Keratinocyte (primary cell): ENCODE data around the gene PEPD. TPM values are rescaled to one million over a fixed set of nuclear protein-coding genes. Genes with fewer than 3 reads are reported as not detected.

Source experiments
- DNase-seq: peaks from one replicate; pipeline ENCODE4 v3.0.0-alpha.2; 2011; ENCODE audit warnings: low read depth, missing footprints, low spot score
- FAIRE-seq: peaks from 2 replicates; lab custom pipeline; 2011; peaks lifted over from hg19 to GRCh38; lab: Jason Lieb, UNC
- H2AFZ ChIP-seq: 2 replicates; pipeline ENCODE4 v1.6.0; 2012; ENCODE audit warnings: low read length, control low read depth, inconsistent platforms; ENCODE audit not compliant: control insufficient read depth
- H3K27ac ChIP-seq: 2 replicates; pipeline ENCODE4 v1.5.1; 2011; ENCODE audit warnings: low read length; ENCODE audit not compliant: control insufficient read depth, insufficient read depth
- H3K27me3 ChIP-seq: 3 replicates; pipeline ENCODE4 v1.6.0; 2011; ENCODE audit warnings: low read length; ENCODE audit not compliant: control insufficient read depth, insufficient read depth; ENCODE audit errors: extremely low read depth
- H3K36me3 ChIP-seq, 2 experiments: 2 replicates in 1 of 2; 3 replicates in 1 of 2; pipeline ENCODE4 v1.5.1; 2011; ENCODE audit warnings: low read length in 2 of 2, mild to moderate bottlenecking in 1 of 2; ENCODE audit not compliant: control insufficient read depth in 2 of 2, insufficient read depth in 2 of 2; ENCODE audit errors: extremely low read depth in 1 of 2
- H3K4me1 ChIP-seq: 3 replicates; pipeline ENCODE4 v1.5.1; 2011; ENCODE audit warnings: low read length; ENCODE audit not compliant: control insufficient read depth, insufficient read depth; ENCODE audit errors: extremely low read depth
- H3K4me2 ChIP-seq: 3 replicates; pipeline ENCODE4 v1.6.0; 2011; ENCODE audit warnings: low read depth, low read length; ENCODE audit not compliant: control insufficient read depth, insufficient read depth; ENCODE audit errors: extremely low read depth
- H3K4me3 ChIP-seq, 3 experiments: fragments of 200-600 bp in 1 of 3; sonication (generic) in 1 of 3; 2 replicates in 2 of 3; 3 replicates in 1 of 3; pipeline ENCODE4 v1.5.1; 2011 to 2016; ENCODE audit warnings: low read length in 3 of 3, mild to moderate bottlenecking in 3 of 3, control low read depth in 2 of 3, inconsistent platforms in 1 of 3, low read depth in 1 of 3, mixed read lengths in 1 of 3, mixed run types in 1 of 3, moderate library complexity in 1 of 3; ENCODE audit not compliant: control insufficient read depth in 2 of 3, insufficient read depth in 2 of 3; ENCODE audit errors: extremely low read depth in 1 of 3
- H3K79me2 ChIP-seq: 2 replicates; pipeline ENCODE4 v1.6.0; 2012; ENCODE audit warnings: low read length; ENCODE audit not compliant: control insufficient read depth, insufficient read depth
- H3K9ac ChIP-seq: 3 replicates; pipeline ENCODE4 v1.6.0; 2011; ENCODE audit warnings: low read length; ENCODE audit not compliant: control insufficient read depth, insufficient read depth; ENCODE audit errors: extremely low read depth
- H3K9me1 ChIP-seq: 3 replicates; pipeline ENCODE4 v1.6.0; 2011; ENCODE audit warnings: low read length; ENCODE audit not compliant: control insufficient read depth, insufficient read depth; ENCODE audit errors: extremely low read depth
- H3K9me3 ChIP-seq: 2 replicates; pipeline ENCODE4 v1.5.1; 2012; ENCODE audit warnings: low read depth, low read length; ENCODE audit not compliant: control insufficient read depth
- H4K20me1 ChIP-seq: 3 replicates; pipeline ENCODE4 v1.6.0; 2011; ENCODE audit warnings: low read length; ENCODE audit not compliant: control insufficient read depth, insufficient read depth; ENCODE audit errors: extremely low read depth
- EZH2 ChIP-seq: IDR thresholded peaks from one replicate; pipeline ENCODE4 v1.6.1; 2012; ENCODE audit warnings: inconsistent platforms, mild to moderate bottlenecking, low read length, moderate library complexity
- dilution Hi-C: fragments of 300-500 bp; cut with MboI; formaldehyde crosslinking; loops from one replicate; pipeline ENCODE4 v1.7.0; 2020; ENCODE audit warnings: low sequenced_read_pairs; ENCODE audit not compliant: extremely low pct_ligation_motif_present
- polyA plus RNA-seq, 5 experiments: library from polyadenylated mRNA; depleted of rRNA in 3 of 5; stranded (reverse) in 3 of 5; stranded (forward) in 1 of 5; unstranded in 1 of 5; fragments of >200 nt; gene quantifications; 1 replicate in 1 of 5; 2 replicates in 3 of 5; 3 replicates in 1 of 5; pipeline versions ENCODE4 v1.2.1 to v1.2.3, GENCODE V29; 2011 to 2012; ENCODE audit warnings: missing spikeins in 2 of 5, low read depth in 1 of 5, low replicate concordance in 1 of 5
- TF ChIP-seq, protein P1 (sequence below), 3 experiments: IDR thresholded peaks in 1 of 3; conservative IDR thresholded peaks in 1 of 3; optimal IDR thresholded peaks in 1 of 3; 2 replicates in 2 of 3; 3 replicates in 1 of 3; pipeline versions ENCODE3 to v1.5.1; 2011; ENCODE audit warnings: low read length in 3 of 3, mild to moderate bottlenecking in 3 of 3, moderate library complexity in 2 of 3, control low read depth in 1 of 3, inconsistent platforms in 1 of 3; ENCODE audit not compliant: insufficient read depth in 2 of 3; ENCODE audit errors: extremely low read depth in 1 of 3

The PEPD gene
- polyA plus RNA-seq, 1 donor (not counting 4 experiments of a cell fraction or from before 2014, with no cell fraction given) = 36.9 TPM

DNA sequence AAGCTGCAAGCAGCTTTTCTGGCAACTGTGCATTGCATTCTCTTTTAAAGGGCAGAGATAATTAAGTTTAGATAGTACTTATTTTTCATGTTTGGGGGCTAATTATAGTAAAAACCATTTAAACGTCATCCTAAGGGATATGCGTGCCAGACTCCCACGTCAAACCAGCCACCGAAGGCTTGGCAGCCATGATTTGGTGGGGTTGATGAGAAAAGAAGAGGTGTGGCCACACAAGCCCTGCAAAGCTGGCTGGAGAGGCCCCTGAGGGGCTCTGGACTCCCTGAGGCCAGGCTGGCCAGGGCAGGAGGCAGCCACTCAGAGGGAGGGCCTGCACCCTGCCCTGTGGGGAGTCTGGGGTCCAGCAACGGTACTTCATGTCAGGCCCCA is 17.5 kb downstream of the PEPD start:
- Histone ChIP-seq H3K79me2 (no peaks in the 10 kb centered on the region), H3K4me2 (no peak overlapping the region), H4K20me1 (peaks cover 3% of the 10 kb centered on the region), H3K9me1 (no peaks in the 10 kb centered on the region), H3K27ac (no peak overlapping the region), H3K9me3 (no peaks in the 10 kb centered on the region), H3K9ac (no peak overlapping the region), H3K4me3 (no peak overlapping the region), H2AFZ (no peak overlapping the region), H3K36me3 (peaks cover 0 to 9% of the 10 kb centered on the region in 2 experiments), H3K27me3 (no peaks in the 10 kb centered on the region), H3K4me1 (peaks cover 6% of the 10 kb centered on the region)
- DNase-seq (no peak), FAIRE-seq (no peak)
- TF ChIP-seq EZH2 = no peak
- TF ChIP-seq, protein P1, sequence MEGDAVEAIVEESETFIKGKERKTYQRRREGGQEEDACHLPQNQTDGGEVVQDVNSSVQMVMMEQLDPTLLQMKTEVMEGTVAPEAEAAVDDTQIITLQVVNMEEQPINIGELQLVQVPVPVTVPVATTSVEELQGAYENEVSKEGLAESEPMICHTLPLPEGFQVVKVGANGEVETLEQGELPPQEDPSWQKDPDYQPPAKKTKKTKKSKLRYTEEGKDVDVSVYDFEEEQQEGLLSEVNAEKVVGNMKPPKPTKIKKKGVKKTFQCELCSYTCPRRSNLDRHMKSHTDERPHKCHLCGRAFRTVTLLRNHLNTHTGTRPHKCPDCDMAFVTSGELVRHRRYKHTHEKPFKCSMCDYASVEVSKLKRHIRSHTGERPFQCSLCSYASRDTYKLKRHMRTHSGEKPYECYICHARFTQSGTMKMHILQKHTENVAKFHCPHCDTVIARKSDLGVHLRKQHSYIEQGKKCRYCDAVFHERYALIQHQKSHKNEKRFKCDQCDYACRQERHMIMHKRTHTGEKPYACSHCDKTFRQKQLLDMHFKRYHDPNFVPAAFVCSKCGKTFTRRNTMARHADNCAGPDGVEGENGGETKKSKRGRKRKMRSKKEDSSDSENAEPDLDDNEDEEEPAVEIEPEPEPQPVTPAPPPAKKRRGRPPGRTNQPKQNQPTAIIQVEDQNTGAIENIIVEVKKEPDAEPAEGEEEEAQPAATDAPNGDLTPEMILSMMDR (optimal IDR thresholded peaks at IDR 0.05 in 1 of 3, IDR thresholded peaks at IDR 0.05 in 1 of 3, conservative IDR thresholded peaks at IDR 0.05 in 1 of 3; ENCODE audit: extremely low read depth in 1 of 3, insufficient read depth in 2 of 3, low read length in 3 of 3) = no peak
- dilution Hi-C loops = no loop called here

DNA sequence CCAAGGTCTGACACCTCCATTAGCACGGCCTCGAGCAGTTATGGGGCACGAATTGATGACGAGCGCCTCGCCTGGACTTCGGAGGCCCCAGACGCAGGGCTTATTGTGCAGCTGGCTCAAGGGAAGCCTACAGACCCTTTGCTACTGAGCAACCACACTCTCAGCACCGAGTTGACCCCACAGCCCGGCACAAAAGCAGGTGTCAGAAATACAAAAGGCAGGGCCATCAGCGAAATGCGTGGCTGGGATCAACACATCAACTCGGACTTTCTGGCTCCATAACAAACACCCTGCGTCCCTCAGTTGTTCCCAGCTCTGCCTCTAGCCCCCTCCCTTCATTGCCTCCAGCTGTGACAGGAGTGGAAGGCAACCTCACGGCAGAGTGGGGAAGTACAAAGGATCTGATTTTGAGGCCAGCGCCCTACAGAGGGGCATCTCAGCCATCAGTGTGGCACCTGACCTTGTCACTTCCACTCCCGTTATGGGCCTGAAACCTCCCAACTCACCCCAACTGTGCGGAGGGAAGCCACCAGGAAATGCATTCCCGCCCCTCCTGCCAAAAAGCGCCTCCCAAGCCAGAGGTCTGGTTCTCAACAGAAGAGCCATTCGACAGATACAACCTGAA is 18.0 kb downstream of the PEPD start:
- TF ChIP-seq, protein P1 (optimal IDR thresholded peaks at IDR 0.05 in 1 of 3, IDR thresholded peaks at IDR 0.05 in 1 of 3, conservative IDR thresholded peaks at IDR 0.05 in 1 of 3; ENCODE audit: extremely low read depth in 1 of 3, insufficient read depth in 2 of 3, low read length in 3 of 3) = no peak
- no peak for TF ChIP-seq EZH2
- Histone ChIP-seq H3K4me1 (peaks cover 6% of the 10 kb centered on the region), H3K27ac (no peak overlapping the region), H4K20me1 (peaks cover 3% of the 10 kb centered on the region), H2AFZ (no peak overlapping the region), H3K4me2 (no peak overlapping the region), H3K9ac (no peak overlapping the region), H3K4me3 (no peak overlapping the region), H3K36me3 (peaks cover 0 to 9% of the 10 kb centered on the region in 2 experiments), H3K9me3 (no peaks in the 10 kb centered on the region), H3K27me3 (no peaks in the 10 kb centered on the region), H3K9me1 (no peaks in the 10 kb centered on the region), H3K79me2 (no peaks in the 10 kb centered on the region)
- FAIRE-seq = no peak
- no peak for DNase-seq
- dilution Hi-C loops = no loop called here
